CD14-positive monocyte (primary cell): Measurements from ENCODE around the gene FGFR3. TPM values are rescaled to one million over a fixed set of nuclear protein-coding genes. Genes with fewer than 3 reads are reported as not detected.

Source experiments
- DNase-seq, 3 donors: peaks; one replicate each; pipeline ENCODE4 v3.0.0-alpha.2; 2011 to 2022
- H2AFZ ChIP-seq: 2 replicates; pipeline ENCODE4 v1.6.0; 2012; ENCODE audit warnings: mild to moderate bottlenecking, low read depth, low read length, inconsistent platforms; ENCODE audit not compliant: insufficient read depth, poor library complexity, severe bottlenecking
- H3K27ac ChIP-seq, 2 donors: 1 replicate in 1 of 2; 2 replicates in 1 of 2; pipeline ENCODE4 v1.5.1; 2012 to 2013; ENCODE audit warnings: low read length in 2 of 2, control low read depth in 1 of 2, inconsistent platforms in 1 of 2, low read depth in 1 of 2, mild to moderate bottlenecking in 1 of 2
- H3K27me3 ChIP-seq, 2 donors: one replicate each; pipeline versions ENCODE4 v1.6.0 to v1.6.1; 2011 to 2013; ENCODE audit warnings: low read length in 2 of 2; ENCODE audit not compliant: control insufficient read depth in 2 of 2, insufficient read depth in 2 of 2
- H3K36me3 ChIP-seq, 2 donors: replicated peaks in 1 of 2; 1 replicate in 1 of 2; 2 replicates in 1 of 2; pipeline versions ENCODE4 v1.5.1 to v1.6.1; 2012 to 2013; ENCODE audit warnings: low read length in 2 of 2, control low read depth in 1 of 2, inconsistent platforms in 1 of 2, mild to moderate bottlenecking in 1 of 2; ENCODE audit not compliant: insufficient read depth in 2 of 2, control insufficient read depth in 1 of 2
- H3K4me1 ChIP-seq, 2 donors: 1 replicate in 1 of 2; 2 replicates in 1 of 2; pipeline versions ENCODE4 v1.5.1 to v1.6.1; 2012 to 2013; ENCODE audit warnings: low read length in 2 of 2, control low read depth in 1 of 2, inconsistent platforms in 1 of 2, mild to moderate bottlenecking in 1 of 2, moderate library complexity in 1 of 2; ENCODE audit not compliant: insufficient read depth in 2 of 2, control insufficient read depth in 1 of 2
- H3K4me2 ChIP-seq: replicated peaks from 2 replicates; pipeline ENCODE3; 2012; ENCODE audit warnings: low read length, moderate library complexity, mild to moderate bottlenecking; ENCODE audit not compliant: poor library complexity, severe bottlenecking; ENCODE audit errors: extremely low read depth
- H3K4me3 ChIP-seq, 3 experiments: fragments of 200-600 bp in 1 of 3; sonication (generic) in 1 of 3; replicated peaks in 1 of 3; 1 replicate in 2 of 3; 2 replicates in 1 of 3; pipeline ENCODE4 v1.5.1; 2011 to 2013; ENCODE audit warnings: low read length in 3 of 3, mild to moderate bottlenecking in 3 of 3, control low read depth in 2 of 3, low read depth in 2 of 3, inconsistent platforms in 1 of 3, moderate library complexity in 1 of 3
- H3K79me2 ChIP-seq: 2 replicates; pipeline ENCODE4 v1.6.0; 2012; ENCODE audit warnings: mild to moderate bottlenecking, control low read depth, inconsistent platforms, low read length, moderate library complexity; ENCODE audit not compliant: insufficient read depth
- H3K9ac ChIP-seq: 2 replicates; pipeline ENCODE4 v1.6.0; 2017; ENCODE audit warnings: low read length, mild to moderate bottlenecking; ENCODE audit not compliant: insufficient read depth, poor library complexity, severe bottlenecking
- H3K9me3 ChIP-seq, 2 donors: replicated peaks in 1 of 2; 1 replicate in 1 of 2; 2 replicates in 1 of 2; pipeline versions ENCODE4 v1.5.1 to v1.6.1; 2012 to 2013; ENCODE audit warnings: low read length in 2 of 2, control low read depth in 1 of 2; ENCODE audit not compliant: control insufficient read depth in 1 of 2, insufficient read depth in 1 of 2
- H4K20me1 ChIP-seq: 2 replicates; pipeline ENCODE4 v1.6.0; 2012; ENCODE audit warnings: mild to moderate bottlenecking, low read length, control low read depth, moderate library complexity; ENCODE audit not compliant: insufficient read depth
- H3K27ac Mint-ChIP-seq, 7 donors: one replicate each; pipeline ENCODE4 v1.8.0; 2020; ENCODE audit warnings: mild to moderate bottlenecking in 7 of 7, mixed read lengths in 7 of 7, moderate library complexity in 6 of 7, inconsistent platforms in 2 of 7
- H3K27me3 Mint-ChIP-seq, 3 donors: one replicate each; pipeline ENCODE4 v1.8.0; 2021 to 2022; ENCODE audit warnings: low read depth in 3 of 3, mild to moderate bottlenecking in 3 of 3, mixed read lengths in 3 of 3, moderate library complexity in 3 of 3, inconsistent platforms in 1 of 3
- H3K36me3 Mint-ChIP-seq, 2 donors: one replicate each; pipeline ENCODE4 v1.8.0; 2020; ENCODE audit warnings: mixed read lengths in 2 of 2, inconsistent platforms in 1 of 2, mild to moderate bottlenecking in 1 of 2
- H3K4me1 Mint-ChIP-seq: one replicate; pipeline ENCODE4 v1.8.0; 2020; ENCODE audit warnings: mild to moderate bottlenecking, mixed read lengths
- H3K4me3 Mint-ChIP-seq, 2 donors: one replicate each; pipeline ENCODE4 v1.8.0; 2020; ENCODE audit warnings: mild to moderate bottlenecking in 2 of 2, mixed read lengths in 2 of 2, moderate library complexity in 1 of 2
- H3K9me3 Mint-ChIP-seq, 7 donors: one replicate each; pipeline ENCODE4 v1.8.0; 2020 to 2022; ENCODE audit warnings: mixed read lengths in 7 of 7, mild to moderate bottlenecking in 6 of 7, moderate library complexity in 6 of 7, inconsistent platforms in 2 of 7
- CTCF ChIP-seq: fragments of 200-600 bp; IDR thresholded peaks from one replicate; pipeline ENCODE4 v1.8.0; 2022; ENCODE audit warnings: antibody characterized with exemption, mild to moderate bottlenecking
- WGBS: methylation state at CpG from one replicate; pipeline ENCODE4 v1.1.5; 2013; ENCODE audit warnings: missing lambda C conversion rate; ENCODE audit not compliant: insufficient coverage; 5-methylcytosine and 5-hydroxymethylcytosine counted together
- intact Hi-C, 2 donors: fragments of 100-400 bp; cut with micrococcal nuclease; formaldehyde crosslinking; loops; one replicate each; pipeline versions ENCODE4 v1.15.0 to v1.15.1; 2023
- polyA plus RNA-seq, 3 donors: library from polyadenylated mRNA; depleted of rRNA in 1 of 3; unstranded in 2 of 3; stranded (reverse) in 1 of 3; fragments of 300-500 nt in 2 of 3; fragments of >200 nt in 1 of 3; fragmentation: Illumina TruSeq in 2 of 3; gene quantifications; 1 replicate in 2 of 3; 2 replicates in 1 of 3; pipeline ENCODE4 v1.2.3, GENCODE V29; 2012 to 2021

The FGFR3 gene
- polyA plus RNA-seq, 3 donors = 0.07 TPM; not detected in 2

GRCh38 chr4:1799387-1800375 is 6.6 kb downstream of the FGFR3 start:
- peaks cover 0 to 11% (median 0%) of the 10 kb centered on the region in 7 donors for H3K9me3 Mint-ChIP-seq
- H3K36me3 Mint-ChIP-seq = no peaks in the 10 kb centered on the region
- Histone ChIP-seq H3K79me2 (no peaks in the 10 kb centered on the region), H3K27ac (no peak overlapping the region), H2AFZ (no peak overlapping the region), H3K36me3 (no peaks in the 10 kb centered on the region), H3K4me1 (peaks cover 0 to 6% of the 10 kb centered on the region in 2 donors), H4K20me1 (no peaks in the 10 kb centered on the region), H3K4me2 (no peak overlapping the region), H3K9me3 (no peaks in the 10 kb centered on the region), H3K9ac (no peak overlapping the region), H3K4me3 (no peak overlapping the region), H3K27me3 (peaks cover 10 to 26% of the 10 kb centered on the region in 2 donors)
- TF ChIP-seq CTCF = no peak
- WGBS = 96% methylated on average over 40 of the region's 41 CpGs
- H3K27ac Mint-ChIP-seq = no peak overlapping the region
- peaks cover 4% of the 10 kb centered on the region for H3K4me1 Mint-ChIP-seq
- intact Hi-C loops = no loop called here
- H3K27me3 Mint-ChIP-seq = peaks cover 21 to 37% (median 31%) of the 10 kb centered on the region in 3 donors
- DNase-seq = no peak
- no peak overlapping the region for H3K4me3 Mint-ChIP-seq

DNA sequence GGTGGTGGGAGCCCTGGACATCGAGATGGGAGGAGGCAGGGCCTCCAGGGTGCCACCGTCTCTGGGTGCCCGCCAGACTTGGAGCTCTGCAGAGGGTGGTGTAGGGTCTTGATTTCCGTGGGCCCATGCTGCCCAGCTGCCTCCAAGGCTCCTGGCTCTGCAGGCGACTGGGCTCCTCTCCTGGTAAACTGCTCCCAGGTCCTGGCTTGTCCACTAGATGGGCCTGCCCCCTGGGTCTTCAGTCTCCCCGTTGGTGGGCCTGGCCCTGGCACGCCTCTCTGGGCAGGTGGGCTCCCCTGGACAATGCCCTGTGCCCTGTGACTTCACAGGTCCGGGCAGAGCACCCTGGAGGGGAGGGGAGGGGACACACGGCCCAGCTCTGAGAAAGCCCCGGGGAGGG is 7.7 kb downstream of the FGFR3 start:
- Mint-ChIP-seq H3K9me3 (peaks cover 0 to 11% (median 0%) of the 10 kb centered on the region in 7 donors), H3K4me1 (peaks cover 2% of the 10 kb centered on the region), H3K4me3 (no peak overlapping the region), H3K36me3 (no peaks in the 10 kb centered on the region), H3K27ac (no peak overlapping the region), H3K27me3 (peaks cover 13 to 28% (median 25%) of the 10 kb centered on the region in 3 donors)
- Histone ChIP-seq H3K4me2 (no peak overlapping the region), H3K4me3 (no peak overlapping the region), H2AFZ (no peak overlapping the region), H4K20me1 (no peaks in the 10 kb centered on the region), H3K9ac (no peak overlapping the region), H3K9me3 (no peaks in the 10 kb centered on the region), H3K79me2 (no peaks in the 10 kb centered on the region), H3K27me3 (peaks cover 4 to 19% of the 10 kb centered on the region in 2 donors), H3K27ac (no peak overlapping the region), H3K4me1 (no peaks in the 10 kb centered on the region), H3K36me3 (no peaks in the 10 kb centered on the region)
- DNase-seq = no peak
- 87% methylated on average over 6 of the region's 10 CpGs for WGBS
- intact Hi-C loops = no loop called here
- TF ChIP-seq CTCF = no peak
